GM23338 (cell line): ENCODE results near the gene DSCAML1. TPM values are rescaled to one million over a fixed set of nuclear protein-coding genes. Genes with fewer than 3 reads are reported as not detected.
A peak's percentile ranks its signal among the peaks of the same experiment; 100 is the strongest.

ENCODE experiments used
- ATAC-seq: fragments of 200-7000 bp; cut with Tn5 transposase; 3 replicates; pipeline ENCODE4 v1.9.1; 2020
- DNase-seq: peaks from one replicate; pipeline ENCODE4 v3.0.0-alpha.2; 2015; ENCODE audit warnings: low spot score
- H2AFZ ChIP-seq: fragments of 200-600 bp; sonication (generic); 2 replicates; pipeline ENCODE4 v1.8.0; 2016; ENCODE audit warnings: antibody characterized with exemption, mild to moderate bottlenecking, moderate library complexity
- H3F3A ChIP-seq: fragments of 200-600 bp; sonication (generic); replicated peaks from 2 replicates; pipeline ENCODE4 v1.8.0; 2017; ENCODE audit warnings: antibody characterized with exemption, mixed run types, low read depth
- H3K27ac ChIP-seq: fragments of 200-600 bp; sonication (generic); 2 replicates; pipeline ENCODE4 v1.6.1; 2016; ENCODE audit warnings: low read depth
- H3K27me3 ChIP-seq: fragments of 200-600 bp; sonication (generic); 2 replicates; pipeline ENCODE4 v1.8.0; 2016; ENCODE audit warnings: mild to moderate bottlenecking, mixed run types, moderate library complexity; ENCODE audit not compliant: insufficient read depth
- H3K36me3 ChIP-seq: fragments of 200-600 bp; sonication (generic); 2 replicates; pipeline ENCODE4 v1.8.0; 2016; ENCODE audit warnings: mild to moderate bottlenecking; ENCODE audit not compliant: insufficient read depth
- H3K4me1 ChIP-seq: fragments of 200-600 bp; sonication (generic); 2 replicates; pipeline ENCODE4 v1.8.0; 2016; ENCODE audit warnings: mild to moderate bottlenecking, moderate library complexity; ENCODE audit not compliant: insufficient read depth
- H3K4me2 ChIP-seq: fragments of 200-600 bp; sonication (generic); 2 replicates; pipeline ENCODE4 v1.7.1; 2017; ENCODE audit warnings: mixed run types
- H3K4me3 ChIP-seq: fragments of 200-600 bp; sonication (generic); 2 replicates; pipeline ENCODE4 v1.6.1; 2016; ENCODE audit warnings: mixed run types
- H3K79me2 ChIP-seq: fragments of 200-600 bp; sonication (generic); replicated peaks from 2 replicates; pipeline ENCODE4 v1.8.0; 2017; ENCODE audit warnings: mild to moderate bottlenecking; ENCODE audit not compliant: insufficient read depth
- H3K9me2 ChIP-seq: fragments of 200-600 bp; sonication (generic); 2 replicates; pipeline ENCODE4 v1.8.0; 2017; ENCODE audit not compliant: insufficient read depth
- H4K20me1 ChIP-seq: fragments of 200-600 bp; sonication (generic); replicated peaks from 2 replicates; pipeline ENCODE4 v1.8.0; 2017; ENCODE audit warnings: mild to moderate bottlenecking; ENCODE audit not compliant: insufficient read depth
- H3K27ac Mint-ChIP-seq: 2 replicates; pipeline ENCODE4 v1.8.0; 2020; ENCODE audit warnings: inconsistent platforms, mild to moderate bottlenecking, moderate library complexity, mixed read lengths
- H3K27me3 Mint-ChIP-seq: 3 replicates; pipeline ENCODE4 v1.8.0; 2022; ENCODE audit warnings: low read depth, mild to moderate bottlenecking, moderate library complexity, mixed read lengths, inconsistent platforms; ENCODE audit not compliant: insufficient read depth, poor library complexity
- H3K36me3 Mint-ChIP-seq: 3 replicates; pipeline ENCODE4 v1.8.0; 2021; ENCODE audit warnings: low read depth, mild to moderate bottlenecking, inconsistent platforms, moderate library complexity, mixed read lengths
- H3K4me1 Mint-ChIP-seq: 3 replicates; pipeline ENCODE4 v1.8.0; 2020; ENCODE audit warnings: mild to moderate bottlenecking, inconsistent platforms, mixed read lengths
- H3K4me3 Mint-ChIP-seq: 3 replicates; pipeline ENCODE4 v1.8.0; 2021; ENCODE audit warnings: moderate library complexity, mild to moderate bottlenecking, inconsistent platforms, mixed read lengths
- H3K9me3 Mint-ChIP-seq: 3 replicates; pipeline ENCODE4 v1.8.0; 2020; ENCODE audit warnings: moderate library complexity, mild to moderate bottlenecking, inconsistent platforms, mixed read lengths
- CREB1 ChIP-seq: fragments of 250-450 bp; sonication (Bioruptor Pico); IDR thresholded peaks from 2 replicates; pipeline ENCODE4 v1.5.0; 2020; ENCODE audit warnings: low read depth, mild to moderate bottlenecking, moderate library complexity
- CTCF ChIP-seq, 2 experiments: fragments of 200-600 bp in 1 of 2; sonication (generic) in 1 of 2; conservative IDR thresholded peaks; 2 replicates each; pipeline versions ENCODE4 v1.5.1 to v1.6.1; 2016 to 2017; ENCODE audit warnings: antibody characterized with exemption in 2 of 2, low read depth in 2 of 2, mild to moderate bottlenecking in 2 of 2, moderate library complexity in 1 of 2
- ETS1 ChIP-seq: IDR thresholded peaks from 2 replicates; pipeline ENCODE4 v1.6.1; 2016; ENCODE audit warnings: antibody characterized with exemption
- EZH2phosphoT487 ChIP-seq: fragments of 200-600 bp; sonication (generic); IDR thresholded peaks from one replicate; pipeline ENCODE4 v1.8.1; 2018; ENCODE audit warnings: antibody characterized with exemption; ENCODE audit not compliant: unreplicated experiment
- JUNB ChIP-seq: IDR thresholded peaks from one replicate; pipeline ENCODE4 v1.6.1; 2016; ENCODE audit warnings: antibody characterized with exemption; ENCODE audit not compliant: unreplicated experiment
- NANOG ChIP-seq: IDR thresholded peaks from 2 replicates; pipeline ENCODE4 v1.6.1; 2016; ENCODE audit warnings: antibody characterized with exemption, borderline replicate concordance
- POLR2AphosphoS5 ChIP-seq: IDR thresholded peaks from 2 replicates; pipeline ENCODE4 v1.6.1; 2016; ENCODE audit warnings: antibody characterized with exemption, low read depth
- REST ChIP-seq: IDR thresholded peaks from one replicate; pipeline ENCODE4 v1.6.1; 2018; ENCODE audit warnings: antibody characterized with exemption; ENCODE audit not compliant: unreplicated experiment
- STAT1 ChIP-seq: IDR thresholded peaks from one replicate; pipeline ENCODE4 v1.6.1; 2016; ENCODE audit warnings: antibody characterized with exemption; ENCODE audit not compliant: unreplicated experiment
- ZNF114 ChIP-seq: fragments of 250-450 bp; sonication (Bioruptor Pico); IDR thresholded peaks from 2 replicates; pipeline ENCODE4 v1.5.0; 2020; ENCODE audit warnings: mild to moderate bottlenecking, moderate library complexity
- ZNF331 ChIP-seq: fragments of 250-450 bp; sonication (Bioruptor Pico); IDR thresholded peaks from 2 replicates; pipeline ENCODE4 v1.5.0; 2020; ENCODE audit warnings: low read depth, mild to moderate bottlenecking, moderate library complexity
- ZNF462 ChIP-seq: fragments of 250-450 bp; sonication (Bioruptor Pico); IDR thresholded peaks from 2 replicates; pipeline ENCODE4 v1.5.0; 2020; ENCODE audit warnings: mild to moderate bottlenecking, moderate library complexity
- polyA plus RNA-seq: library from polyadenylated mRNA; unstranded; fragments of >200 nt; fragmentation: Nextera tagmentation; extraction: Ambion mirVana; gene quantifications from 2 replicates; pipeline ENCODE4 v1.2.1, GENCODE V29; 2016
- total RNA-seq: library from RNA; depleted of rRNA; stranded (reverse); fragments of >200 nt; shearing (Covaris generic); gene quantifications from 2 replicates; pipeline ENCODE4 v1.2.3, GENCODE V29; 2014

The DSCAML1 gene
- total and polyA plus RNA-seq, 2 experiments from 2014 or later: 0.17 TPM; not detected in 1

- Histone ChIP-seq H3K79me2 (no peaks in the 10 kb centered on the region), H3K4me2 (no peak overlapping the region), H3K4me1 (no peaks in the 10 kb centered on the region; the same call in 1 of the 2 replicates), H3K36me3 (no peaks in the 10 kb centered on the region), H3K27me3 (no peaks in the 10 kb centered on the region), H4K20me1 (no peaks in the 10 kb centered on the region), H3K4me3 (no peak overlapping the region), H2AFZ (no peak overlapping the region), H3K9me2 (no peaks in the 10 kb centered on the region), H3K27ac (no peak overlapping the region), H3F3A (no peaks in the 10 kb centered on the region)
- H3K4me1 Mint-ChIP-seq: peaks cover 5% of the 10 kb centered on the region; the same call in 2 of the 3 replicates
- no peaks in the 10 kb centered on the region; the same call in 1 of the 3 replicates for H3K9me3 Mint-ChIP-seq
- TF ChIP-seq EZH2phosphoT487: no peak
- no peak for TF ChIP-seq ZNF114 (CRISPR knock-in tag)
- no peak for TF ChIP-seq ETS1
- no peak for TF ChIP-seq CTCF (conservative IDR thresholded peaks at IDR 0.05; ENCODE audit: low read depth in 2 of 2)
- no peak for TF ChIP-seq ZNF462 (CRISPR knock-in tag)
- TF ChIP-seq STAT1: no peak
- no peak for TF ChIP-seq JUNB
- TF ChIP-seq REST: no peak
- TF ChIP-seq POLR2AphosphoS5: no peak
- TF ChIP-seq NANOG: no peak
- TF ChIP-seq CREB1: no peak
- TF ChIP-seq ZNF331: no peak
- peak; percentile 27; the same call in 1 of the 3 replicates for ATAC-seq
- no peak overlapping the region for H3K27ac Mint-ChIP-seq
- peaks cover 4% of the 10 kb centered on the region for H3K27me3 Mint-ChIP-seq
- no peak overlapping the region for H3K4me3 Mint-ChIP-seq
- DNase-seq: no peak
- H3K36me3 Mint-ChIP-seq: no peaks in the 10 kb centered on the region
These were observed 139.2 kb downstream of the DSCAML1 start for GRCh38 chr11:117657794-117658193.
